ENCODE data around the gene ATG16L2.
"Not testable (repeated sequence)": the region's sequence is repeated elsewhere in the genome, so short reads cannot be mapped to it uniquely, and the experiment has no call there.

ATG16L2 gene

GRCh38 chr11:72833083-72833733, 19.0 kb downstream of the ATG16L2 start:
- no peak overlapping the region for H3K4me3 ChIP-seq
- peak overlapping the region in 6 of 21 experiments; percentile 11 to 78 (median 26) for H3K27ac ChIP-seq

DNA sequence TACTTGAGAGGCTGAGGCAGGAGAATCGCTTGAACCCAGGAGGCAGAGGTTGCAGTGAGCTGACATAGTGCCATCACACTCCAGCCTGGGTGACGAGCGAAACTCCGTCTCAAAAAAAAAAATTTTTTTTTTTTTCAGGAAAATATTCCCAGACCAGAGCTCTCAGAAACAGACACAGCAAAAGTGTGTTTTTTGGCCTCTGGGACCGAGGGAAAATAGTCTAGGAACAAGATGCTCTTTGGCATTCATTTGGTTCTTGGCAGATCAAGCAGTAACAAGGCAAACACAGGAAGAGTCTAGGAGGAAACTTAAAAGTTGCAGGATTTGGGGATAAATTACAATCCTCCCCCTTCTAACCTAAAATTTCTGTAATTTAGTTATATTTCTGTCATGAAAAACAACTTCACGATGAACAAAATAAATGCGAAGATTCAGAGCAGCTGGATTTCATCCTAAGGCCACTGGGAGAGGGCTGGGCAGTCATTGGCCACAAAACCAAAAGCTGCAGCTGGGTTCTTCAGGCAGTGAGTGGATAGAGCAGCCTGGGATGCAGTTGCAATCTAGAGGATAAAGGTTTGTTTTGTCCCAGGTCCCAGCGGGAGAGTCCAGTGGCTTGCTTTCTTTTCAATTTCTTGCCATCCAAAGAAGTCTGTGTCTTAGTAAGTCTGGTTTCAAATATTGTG, 19.7 kb downstream of the ATG16L2 start:
- Histone ChIP-seq H3K27ac (peak overlapping the region in 8 of 21 experiments; percentile 15 to 78 (median 36)), H3K4me3 (no peak overlapping the region)

DNA sequence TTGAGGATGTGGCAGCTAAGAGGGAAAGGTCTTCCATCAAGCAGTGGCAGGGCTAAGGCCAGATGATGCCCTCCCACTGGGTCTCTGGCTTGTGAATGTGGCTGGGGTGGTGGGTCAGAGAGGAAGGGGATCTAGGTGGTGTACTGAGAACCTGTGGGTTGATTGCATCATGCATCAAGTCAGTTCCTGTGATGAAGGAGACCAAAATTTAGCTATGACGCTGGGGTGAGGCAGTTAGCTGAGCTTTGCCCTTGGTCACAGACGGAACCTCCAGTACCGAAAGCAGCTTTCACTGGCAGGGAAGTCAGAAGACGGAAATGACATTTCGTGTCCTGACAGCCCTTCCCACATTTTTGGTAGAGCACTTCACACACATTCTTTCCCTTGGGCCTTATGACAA, 20.7 kb downstream of the ATG16L2 start:
- H3K4me3 ChIP-seq = no peak overlapping the region
- H3K27ac ChIP-seq = peak overlapping the region in 12 of 21 experiments; percentile 15 to 78 (median 46)

DNA sequence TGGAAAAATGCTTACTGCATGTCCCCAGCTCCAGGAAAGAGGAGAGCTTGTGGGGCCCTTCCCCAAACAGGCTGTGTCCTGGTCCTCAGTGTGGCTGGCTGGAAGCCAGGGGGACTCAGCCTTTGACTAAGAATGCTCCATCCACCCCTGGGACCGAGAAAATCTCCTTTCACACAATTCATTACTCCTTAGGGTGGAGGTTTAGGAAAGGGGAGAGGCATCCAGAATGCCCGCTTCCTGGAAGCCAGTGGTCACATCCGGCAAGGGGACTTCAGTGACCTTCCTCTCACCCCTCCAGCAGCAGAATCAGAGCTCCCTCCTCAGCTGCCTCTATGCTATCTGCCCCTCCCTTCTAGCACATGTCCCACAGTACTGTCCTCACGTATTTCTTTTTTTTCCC, 21.9 kb downstream of the ATG16L2 start:
- Histone ChIP-seq H3K27ac (peak overlapping the region in 10 of 21 experiments; percentile 0 to 78 (median 44)), H3K4me3 (no peak overlapping the region)

DNA sequence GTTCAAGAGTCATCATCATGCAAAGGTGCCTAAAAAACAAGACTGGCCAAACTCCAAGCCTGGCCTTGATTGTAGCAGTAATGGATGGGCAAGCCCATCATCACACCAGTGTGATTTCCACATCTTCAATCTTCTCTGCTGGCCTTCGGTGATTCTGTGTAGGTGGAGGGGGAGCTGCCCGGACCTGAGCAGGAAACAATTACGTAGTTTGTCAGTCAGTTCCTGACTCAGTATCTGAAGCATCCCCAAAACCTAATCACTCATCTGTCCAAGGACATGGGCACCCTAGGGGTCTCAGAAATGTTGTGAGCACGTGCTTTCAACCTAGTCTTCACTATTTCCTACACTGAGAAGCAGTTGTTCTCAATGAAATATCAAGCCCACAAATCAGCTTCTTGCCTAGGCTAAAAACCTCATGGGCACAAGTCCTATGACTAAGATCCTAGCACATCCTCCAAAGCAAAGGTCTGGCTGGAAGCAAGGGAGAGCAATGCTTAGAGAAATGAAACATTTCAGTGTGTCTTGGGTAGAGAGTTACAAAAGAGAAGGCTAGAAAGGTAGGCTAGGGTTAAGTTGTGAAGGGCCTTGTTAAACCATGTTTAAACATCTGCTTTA, 24.6 kb downstream of the ATG16L2 start:
- Histone ChIP-seq H3K27ac (peak overlapping the region in 5 of 21 experiments; percentile 1 to 34 (median 10)), H3K4me3 (no peak overlapping the region)

GRCh38 chr11:72840780-72841179, 26.6 kb downstream of the ATG16L2 start:
- H3K27ac ChIP-seq = no peak overlapping the region
- no peak overlapping the region for H3K4me3 ChIP-seq

DNA sequence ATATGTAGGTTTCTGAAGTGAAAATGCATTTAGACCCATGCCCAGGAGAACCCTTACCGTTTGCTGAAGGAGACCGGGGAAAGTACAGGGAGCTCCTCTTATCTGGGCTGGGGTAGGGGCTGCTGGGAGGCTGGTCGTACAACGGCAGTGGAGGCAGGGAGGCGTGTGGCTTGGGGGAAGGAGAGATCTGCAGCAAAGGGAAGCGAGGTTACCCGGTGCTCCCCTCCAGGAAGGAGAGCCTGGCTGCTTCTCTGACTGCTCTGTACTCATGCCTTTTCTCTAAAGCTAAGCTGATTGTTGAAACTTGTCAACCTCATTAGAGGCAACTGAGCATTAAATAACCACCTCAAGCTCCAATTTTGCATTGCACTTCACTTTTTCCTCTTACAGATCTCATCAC, 27.2 kb downstream of the ATG16L2 start:
- no peak overlapping the region for H3K27ac ChIP-seq

DNA sequence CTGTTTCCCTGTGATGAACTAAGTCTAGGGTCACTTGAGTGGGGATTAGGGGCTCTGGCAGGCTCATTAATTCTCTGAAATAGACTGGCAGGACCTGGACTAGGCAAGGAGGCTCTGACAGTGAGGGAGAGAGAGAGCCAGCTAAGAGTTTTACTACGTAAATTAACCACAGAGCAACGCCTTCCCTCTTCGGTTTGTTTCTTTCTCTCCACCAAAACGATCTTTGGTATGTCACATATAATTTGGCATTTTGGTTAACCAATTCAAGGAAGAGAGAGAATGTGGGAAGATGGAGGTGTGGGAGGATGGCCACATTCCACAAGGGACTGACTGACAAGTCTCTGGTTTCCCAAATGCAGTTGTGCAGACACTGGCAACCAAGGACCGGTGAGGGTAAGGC, 27.9 kb downstream of the ATG16L2 start:
- no peak overlapping the region for H3K4me3 ChIP-seq
- peak overlapping the region in 3 of 21 experiments; percentile 18 to 49 (median 43) for H3K27ac ChIP-seq

More for the DNA sequence above, 27.2 kb downstream of the ATG16L2 start:
- no peak overlapping the region for H3K4me3 ChIP-seq

DNA sequence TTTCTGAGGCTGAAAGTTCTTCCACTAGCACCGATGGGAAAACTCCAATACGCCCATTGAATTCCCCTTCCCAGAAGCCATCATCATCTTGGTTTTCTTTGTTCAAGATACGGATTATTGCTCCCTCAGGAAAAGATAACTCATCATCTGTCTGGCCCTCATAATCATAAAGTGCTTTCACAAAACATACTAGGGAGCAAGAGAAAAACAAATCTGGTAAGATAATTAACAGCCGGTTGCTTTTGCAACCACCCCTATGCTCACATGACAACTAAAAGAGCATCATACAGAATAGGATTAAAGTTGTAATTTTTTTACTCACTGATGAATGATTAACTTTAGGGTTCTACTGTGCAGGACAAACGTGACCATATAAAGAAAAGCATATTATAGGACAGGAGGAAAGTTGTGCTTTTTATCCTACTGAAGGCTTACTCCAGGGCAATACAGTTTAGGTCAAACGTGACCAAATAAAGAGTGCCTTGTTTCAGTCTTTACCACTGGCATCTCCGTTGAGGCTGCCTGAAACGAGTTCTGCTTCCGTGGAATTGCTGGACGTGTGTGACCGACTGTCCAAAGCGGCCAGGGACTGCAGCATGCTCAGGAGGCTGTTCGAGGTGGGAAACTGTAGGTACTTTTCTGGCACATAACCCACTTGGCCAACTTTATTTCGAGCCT, 28.6 kb downstream of the ATG16L2 start:
- H3K4me3 ChIP-seq = no peak overlapping the region
- H3K27ac ChIP-seq = peak overlapping the region in 1 of 21 experiments; percentile 18

DNA sequence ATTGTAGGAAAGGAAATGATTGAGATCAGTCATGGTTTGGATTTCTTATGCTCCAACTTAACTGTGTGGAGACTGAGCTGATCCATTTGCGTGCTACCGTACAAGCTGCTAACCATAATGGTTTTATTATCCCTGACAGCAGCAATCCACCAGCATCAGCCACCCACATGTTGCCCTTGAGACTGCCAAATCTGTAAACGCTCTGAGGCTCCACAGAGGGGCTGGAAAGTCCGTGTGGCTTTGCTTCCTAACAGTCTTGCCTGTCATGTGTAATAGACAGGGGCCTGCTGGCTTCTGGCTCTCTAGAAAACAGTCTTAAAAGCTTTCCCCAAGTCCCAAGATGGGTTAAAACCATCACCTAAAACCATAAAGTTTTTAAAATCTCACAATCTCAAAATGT, 30.1 kb downstream of the ATG16L2 start:
- Histone ChIP-seq H3K27ac (peak overlapping the region in 1 of 21 experiments; percentile 21), H3K4me3 (no peak overlapping the region)

DNA sequence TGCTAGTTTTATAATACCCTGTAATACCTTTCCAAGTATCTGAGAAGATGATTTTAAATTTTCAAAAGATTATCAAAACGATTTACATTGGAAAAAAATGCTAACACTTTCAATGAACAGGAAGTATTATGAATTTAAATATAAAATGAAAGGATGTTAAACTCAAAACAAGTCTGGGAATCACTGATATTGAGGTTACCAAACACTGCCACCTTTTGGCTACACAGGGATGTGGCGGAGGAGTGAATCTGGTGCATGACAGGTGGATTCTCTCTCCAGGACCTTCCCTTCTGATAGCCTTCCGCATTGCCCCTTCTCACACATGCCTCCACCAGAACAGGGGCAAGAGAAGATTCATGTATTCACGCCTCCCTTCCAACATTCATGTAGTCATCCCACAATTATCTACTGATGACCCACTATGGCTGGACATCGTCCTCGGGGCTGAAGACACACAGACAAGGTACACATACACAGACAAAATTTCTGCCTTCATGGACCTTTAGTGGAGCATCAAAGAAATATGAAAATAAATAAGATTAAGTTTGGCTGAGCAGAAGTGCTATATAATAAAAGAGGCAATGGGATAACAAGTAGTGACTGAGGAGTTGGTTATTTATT, 34.7 kb downstream of the ATG16L2 start:
- Histone ChIP-seq H3K4me3 (no peak overlapping the region), H3K27ac (no peak overlapping the region)

GRCh38 chr11:72850832-72851231, 36.6 kb downstream of the ATG16L2 start:
- no peak overlapping the region for H3K27ac ChIP-seq

GRCh38 chr11:72851726-72852125, 37.5 kb downstream of the ATG16L2 start:
- no peak overlapping the region for H3K4me3 ChIP-seq
- no peak overlapping the region for H3K27ac ChIP-seq

More at GRCh38 chr11:72850832-72851231, 36.6 kb downstream of the ATG16L2 start:
- no peak overlapping the region for H3K4me3 ChIP-seq

DNA sequence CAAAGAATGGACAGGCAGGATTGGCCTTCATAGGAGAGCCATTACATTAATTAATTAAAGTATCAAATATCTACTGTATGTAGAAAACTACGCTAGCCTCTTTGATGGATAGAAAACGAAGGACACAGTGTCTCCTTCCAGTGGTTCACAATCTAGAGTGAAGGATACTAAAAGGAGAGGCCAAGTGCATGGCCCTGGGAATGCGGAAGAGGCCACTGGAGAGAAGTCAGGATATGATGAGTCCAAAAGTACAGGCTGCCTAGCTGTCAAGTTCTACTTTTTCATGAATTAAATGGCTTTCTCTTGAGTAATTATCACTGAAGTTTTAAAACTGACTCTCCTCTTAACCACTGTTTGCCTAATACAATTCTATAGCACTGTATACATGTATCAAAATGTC, 41.9 kb downstream of the ATG16L2 start:
- Histone ChIP-seq H3K4me3 (no peak overlapping the region), H3K27ac (no peak overlapping the region)

- no peak overlapping the region for H3K4me3 ChIP-seq
- H3K27ac ChIP-seq = peak overlapping the region in 3 of 21 experiments; percentile 8 to 40 (median 16)
These were observed 42.5 kb downstream of the ATG16L2 start for GRCh38 chr11:72856551-72857345.

- not testable (repeated sequence) for H3K4me3 ChIP-seq, H3K27ac ChIP-seq
These were observed 44.1 kb downstream of the ATG16L2 start for GRCh38 chr11:72858267-72858666.

GRCh38 chr11:72859126-72859525, 44.9 kb downstream of the ATG16L2 start:
- Histone ChIP-seq H3K27ac (no peak overlapping the region), H3K4me3 (no peak overlapping the region)

GRCh38 chr11:72860010-72860409, 45.8 kb downstream of the ATG16L2 start:
- no peak overlapping the region for H3K27ac ChIP-seq
- H3K4me3 ChIP-seq = no peak overlapping the region

GRCh38 chr11:72860592-72860991, 46.4 kb downstream of the ATG16L2 start:
- Histone ChIP-seq H3K27ac (no peak overlapping the region), H3K4me3 (no peak overlapping the region)
